Measurements from ENCODE around the gene TFAP2B.

DNA sequence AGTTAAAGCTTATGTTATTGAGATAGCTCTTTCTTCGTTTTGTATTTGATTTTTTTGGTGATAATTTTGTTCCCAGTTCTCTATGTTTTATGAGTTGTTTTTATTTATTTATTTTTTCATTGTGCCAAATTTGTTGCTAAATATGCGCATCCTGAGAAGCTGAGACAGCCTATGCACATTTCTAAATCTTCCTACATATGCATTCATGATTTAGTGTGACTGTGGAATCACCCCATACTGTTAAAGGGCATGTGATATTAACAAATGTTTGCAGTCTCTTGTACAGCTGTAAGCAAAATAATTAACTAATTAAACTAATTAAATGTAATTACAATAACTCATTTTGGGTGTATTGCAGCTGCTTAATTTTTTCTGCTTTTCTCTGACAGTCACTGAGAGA, 10.4 kb downstream of the TFAP2B start:
- TF ChIP-seq, protein P1, sequence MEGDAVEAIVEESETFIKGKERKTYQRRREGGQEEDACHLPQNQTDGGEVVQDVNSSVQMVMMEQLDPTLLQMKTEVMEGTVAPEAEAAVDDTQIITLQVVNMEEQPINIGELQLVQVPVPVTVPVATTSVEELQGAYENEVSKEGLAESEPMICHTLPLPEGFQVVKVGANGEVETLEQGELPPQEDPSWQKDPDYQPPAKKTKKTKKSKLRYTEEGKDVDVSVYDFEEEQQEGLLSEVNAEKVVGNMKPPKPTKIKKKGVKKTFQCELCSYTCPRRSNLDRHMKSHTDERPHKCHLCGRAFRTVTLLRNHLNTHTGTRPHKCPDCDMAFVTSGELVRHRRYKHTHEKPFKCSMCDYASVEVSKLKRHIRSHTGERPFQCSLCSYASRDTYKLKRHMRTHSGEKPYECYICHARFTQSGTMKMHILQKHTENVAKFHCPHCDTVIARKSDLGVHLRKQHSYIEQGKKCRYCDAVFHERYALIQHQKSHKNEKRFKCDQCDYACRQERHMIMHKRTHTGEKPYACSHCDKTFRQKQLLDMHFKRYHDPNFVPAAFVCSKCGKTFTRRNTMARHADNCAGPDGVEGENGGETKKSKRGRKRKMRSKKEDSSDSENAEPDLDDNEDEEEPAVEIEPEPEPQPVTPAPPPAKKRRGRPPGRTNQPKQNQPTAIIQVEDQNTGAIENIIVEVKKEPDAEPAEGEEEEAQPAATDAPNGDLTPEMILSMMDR (IDR thresholded peaks at IDR 0.05; ENCODE audit: low read length), result no peak
- TF ChIP-seq EZH2 (IDR thresholded peaks at IDR 0.05; ENCODE audit: borderline replicate concordance, low read length), result no peak

Measured in OCI-LY1 (cell line).